ENCODE results near the gene RPL14. TPM values are rescaled to one million over a fixed set of nuclear protein-coding genes. Genes with fewer than 3 reads are reported as not detected.

RPL14 gene
- total RNA-seq, 1 donor from 2014 or later: 2,433 TPM

DNA sequence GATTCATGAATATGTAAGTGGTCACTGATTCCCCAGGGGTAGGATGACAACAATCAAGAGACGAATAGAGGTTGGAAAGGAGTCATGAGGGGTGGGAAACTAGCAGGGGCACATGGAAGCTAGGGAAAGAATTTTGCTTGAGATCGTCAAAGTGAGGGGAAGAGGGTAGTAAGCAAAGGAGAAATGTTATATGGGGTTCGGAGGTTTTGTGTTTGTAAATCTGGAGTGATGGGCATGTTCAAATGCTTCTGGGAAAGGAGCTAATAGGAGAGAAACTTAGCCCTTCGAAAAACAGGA lies 7.9 kb downstream of the RPL14 start:
- Mint-ChIP-seq H3K9me3 (no peaks in the 10 kb centered on the region), H3K36me3 (ENCODE audit: low read depth) (peaks cover 73% of the 10 kb centered on the region), H3K27ac (peak overlapping the region; percentile 4), H3K4me3 (ENCODE audit: low read depth) (no peak overlapping the region), H3K27me3 (ENCODE audit: low read depth) (no peaks in the 10 kb centered on the region), H3K4me1 (ENCODE audit: low read depth) (peaks cover 31% of the 10 kb centered on the region)
- no peak for DNase-seq (ENCODE audit: low spot score)
- intact Hi-C loops (cut with micrococcal nuclease): no loop called here

DNA sequence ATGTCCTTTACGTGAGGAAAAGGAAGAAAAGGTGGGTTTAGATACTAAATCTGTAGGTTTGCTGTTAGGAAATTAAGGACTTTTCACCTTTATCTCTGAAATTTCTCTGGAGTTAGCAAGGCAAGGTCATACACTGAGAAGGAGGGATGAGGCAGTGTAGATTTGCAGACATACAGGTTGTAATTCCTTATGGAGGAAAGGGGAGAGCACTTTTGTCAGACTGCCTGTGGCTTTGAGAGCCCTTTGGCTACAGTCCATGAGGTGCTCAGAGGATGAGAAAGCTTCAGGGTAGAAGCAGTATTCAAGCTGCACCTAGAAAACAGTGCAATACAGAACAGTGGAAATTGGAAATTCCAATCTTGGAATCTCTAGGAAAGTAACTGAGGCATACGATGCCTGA lies 8.3 kb downstream of the RPL14 start:
- Mint-ChIP-seq H3K9me3 (no peaks in the 10 kb centered on the region), H3K4me3 (ENCODE audit: low read depth) (no peak overlapping the region), H3K4me1 (ENCODE audit: low read depth) (peaks cover 28% of the 10 kb centered on the region), H3K27ac (peak overlapping the region; percentile 4), H3K36me3 (ENCODE audit: low read depth) (peaks cover 69% of the 10 kb centered on the region), H3K27me3 (ENCODE audit: low read depth) (no peaks in the 10 kb centered on the region)
- intact Hi-C loops (cut with micrococcal nuclease): no loop called here
- no peak for DNase-seq (ENCODE audit: low spot score)

DNA sequence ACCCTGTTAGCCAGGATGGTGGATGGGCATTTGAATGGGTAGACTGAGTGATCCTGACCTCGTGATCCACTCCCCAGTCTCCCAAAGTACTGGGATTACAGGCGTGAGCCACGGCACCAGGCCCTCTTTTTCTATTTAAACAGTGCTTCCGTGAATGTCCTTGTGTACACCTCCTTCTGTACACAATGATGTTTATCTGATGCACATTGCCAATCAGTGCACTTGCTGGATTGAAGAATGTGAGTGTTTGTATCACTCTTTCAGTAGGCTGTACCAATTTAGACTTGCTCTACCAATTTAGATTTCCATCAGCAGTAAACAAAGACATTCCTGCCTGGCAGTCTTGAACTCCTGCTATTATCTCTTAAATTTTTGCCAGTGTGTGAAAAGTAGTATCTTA lies 10.9 kb downstream of the RPL14 start:
- H3K9me3 Mint-ChIP-seq: no peaks in the 10 kb centered on the region
- no peaks in the 10 kb centered on the region for H3K27me3 Mint-ChIP-seq (ENCODE audit: low read depth)
- intact Hi-C loops (cut with micrococcal nuclease): no loop called here
- no peak overlapping the region for H3K4me3 Mint-ChIP-seq (ENCODE audit: low read depth)
- peaks cover 48% of the 10 kb centered on the region for H3K36me3 Mint-ChIP-seq (ENCODE audit: low read depth)
- H3K27ac Mint-ChIP-seq: no peak overlapping the region
- peaks cover 20% of the 10 kb centered on the region for H3K4me1 Mint-ChIP-seq (ENCODE audit: low read depth)
- no peak for DNase-seq (ENCODE audit: low spot score)

DNA sequence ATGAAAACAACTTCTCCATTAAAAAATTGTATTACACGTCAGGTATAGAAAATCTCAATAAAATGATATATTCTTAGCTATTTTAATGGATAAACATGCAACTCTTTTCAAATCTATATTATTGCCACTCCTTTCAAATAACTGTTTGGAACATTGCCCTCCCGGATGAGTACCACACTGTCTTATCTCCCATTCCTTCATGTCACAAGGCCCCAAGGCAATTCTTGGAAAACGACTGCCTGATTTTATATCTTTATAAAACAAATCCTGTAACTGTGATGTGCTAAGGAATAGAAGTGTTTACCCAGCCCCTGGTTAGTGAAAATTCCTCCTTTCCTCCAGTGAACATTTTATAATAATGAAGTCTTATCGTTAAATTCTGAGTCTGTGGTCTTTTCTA lies 13.6 kb downstream of the RPL14 start:
- peaks cover 3% of the 10 kb centered on the region for H3K27me3 Mint-ChIP-seq (ENCODE audit: low read depth)
- H3K27ac Mint-ChIP-seq: no peak overlapping the region
- no peak for DNase-seq (ENCODE audit: low spot score)
- no peak overlapping the region for H3K4me3 Mint-ChIP-seq (ENCODE audit: low read depth)
- H3K4me1 Mint-ChIP-seq (ENCODE audit: low read depth): no peaks in the 10 kb centered on the region
- H3K9me3 Mint-ChIP-seq: no peaks in the 10 kb centered on the region
- intact Hi-C loops (cut with micrococcal nuclease): no loop called here
- H3K36me3 Mint-ChIP-seq (ENCODE audit: low read depth): peaks cover 21% of the 10 kb centered on the region

DNA sequence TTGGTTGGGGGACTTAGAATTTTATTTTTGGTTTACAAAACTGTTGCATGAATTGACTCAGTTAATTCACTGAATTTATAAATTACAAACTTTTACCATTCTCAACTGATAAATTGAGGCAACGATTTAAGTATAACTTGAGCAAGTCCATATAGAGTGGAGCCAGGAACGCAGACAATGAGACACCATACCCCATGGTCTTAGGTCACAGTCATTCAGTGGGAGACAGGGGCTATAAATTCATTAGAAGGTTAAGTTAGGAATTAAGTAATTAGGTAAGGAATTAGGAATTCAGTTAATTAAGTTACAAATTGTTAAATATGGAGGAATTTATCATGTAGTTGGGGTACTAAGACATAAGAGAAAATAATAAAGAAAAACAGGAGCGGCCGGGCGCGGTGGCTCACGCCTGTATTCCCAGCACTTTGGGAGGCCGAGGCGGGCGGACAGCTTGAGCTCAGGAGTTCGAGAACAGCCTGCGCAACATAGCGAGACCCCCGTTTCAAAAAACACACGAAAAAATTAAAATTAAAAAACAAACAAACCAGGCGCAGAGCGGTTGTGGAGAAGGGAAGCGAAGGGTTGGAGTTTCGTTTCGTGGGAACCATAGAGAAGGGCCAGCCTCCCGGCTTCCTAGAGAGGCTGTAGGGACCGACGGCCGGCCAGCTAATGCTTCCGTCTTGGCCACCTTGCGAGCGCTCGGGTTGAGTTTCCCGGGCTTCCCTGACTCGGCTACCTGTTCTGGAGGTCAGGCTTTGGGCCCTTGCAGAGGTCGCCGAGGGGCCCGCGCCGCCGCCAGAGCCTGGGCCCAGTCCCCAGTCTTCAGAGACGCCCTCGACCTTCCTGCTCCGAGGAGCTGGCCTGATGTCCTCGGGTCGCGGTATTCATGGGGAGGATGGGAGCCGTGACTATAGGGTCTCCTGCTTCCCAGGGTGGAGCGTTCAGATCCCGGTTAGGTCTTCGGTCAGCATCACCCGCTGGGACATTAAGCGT lies 19.6 kb downstream of the RPL14 start, which contains the start of gene ZNF619:
Gene ZNF619, plus strand, starts transcription at position 645 of the 993 bp plus-strand sequence. CDS start 858 bp downstream, outside the sequence.
- peak; percentile 49 for DNase-seq (ENCODE audit: low spot score)
- H3K27me3 Mint-ChIP-seq (ENCODE audit: low read depth): peaks cover 3% of the 10 kb centered on the region
- no peaks in the 10 kb centered on the region for H3K9me3 Mint-ChIP-seq
- peak within 1 kb of the TSS; percentile 81 for H3K27ac Mint-ChIP-seq
- peaks cover 13% of the 10 kb centered on the region for H3K4me1 Mint-ChIP-seq (ENCODE audit: low read depth)
- H3K36me3 Mint-ChIP-seq (ENCODE audit: low read depth): peaks cover 22% of the 10 kb centered on the region
- peak within 1 kb of the TSS; percentile 83 for H3K4me3 Mint-ChIP-seq (ENCODE audit: low read depth)
- intact Hi-C loops (cut with micrococcal nuclease): loop anchor here (1.0 kb wide), 2 partner anchors 23 to 48 kb away; partner anchors contain the start of gene ZNF621

DNA sequence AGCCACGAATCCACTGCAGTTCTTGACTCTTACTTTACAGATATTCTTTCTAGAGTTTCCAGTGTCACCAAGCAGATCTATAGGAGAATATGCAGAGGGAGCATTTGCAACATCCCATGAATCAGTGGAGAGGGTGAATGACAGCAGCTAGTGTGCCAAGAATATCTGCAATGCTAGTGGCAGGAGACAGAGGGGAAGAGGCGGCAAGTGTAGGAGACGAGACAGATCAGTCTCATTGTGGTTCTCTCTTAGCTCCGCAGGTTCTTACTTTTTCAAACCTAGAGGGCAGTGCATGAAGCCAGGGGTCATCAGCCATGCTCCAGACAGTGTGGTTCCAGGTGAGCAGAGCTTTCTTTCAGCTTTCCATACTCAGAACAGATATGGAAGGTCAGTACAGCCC lies 20.5 kb downstream of the RPL14 start:
- Mint-ChIP-seq H3K4me1 (ENCODE audit: low read depth) (peaks cover 17% of the 10 kb centered on the region), H3K36me3 (ENCODE audit: low read depth) (peaks cover 29% of the 10 kb centered on the region), H3K9me3 (no peaks in the 10 kb centered on the region), H3K27me3 (ENCODE audit: low read depth) (peaks cover 3% of the 10 kb centered on the region), H3K4me3 (ENCODE audit: low read depth) (peak overlapping the region; percentile 83), H3K27ac (peak overlapping the region; percentile 81)
- no peak for DNase-seq (ENCODE audit: low spot score)
- intact Hi-C loops (cut with micrococcal nuclease): loop anchor here (1.0 kb wide), 2 partner anchors 24 to 47 kb away; partner anchors contain the start of gene ZNF621

DNA sequence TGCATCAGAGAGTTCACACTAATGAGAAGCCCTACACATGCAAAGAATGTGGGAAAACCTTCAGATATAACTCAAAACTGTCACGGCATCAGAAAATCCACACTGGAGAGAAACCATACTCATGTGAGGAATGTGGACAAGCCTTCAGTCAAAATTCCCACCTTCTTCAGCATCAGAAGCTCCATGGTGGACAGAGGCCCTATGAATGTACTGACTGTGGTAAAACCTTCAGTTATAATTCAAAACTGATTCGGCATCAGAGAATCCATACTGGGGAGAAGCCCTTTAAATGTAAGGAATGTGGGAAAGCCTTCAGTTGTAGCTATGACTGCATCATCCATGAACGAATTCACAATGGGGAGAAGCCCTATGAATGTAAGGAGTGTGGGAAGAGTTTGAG lies 30.0 kb downstream of the RPL14 start:
- H3K4me1 Mint-ChIP-seq (ENCODE audit: low read depth): peaks cover 5% of the 10 kb centered on the region
- H3K36me3 Mint-ChIP-seq (ENCODE audit: low read depth): peaks cover 70% of the 10 kb centered on the region
- no peak for DNase-seq (ENCODE audit: low spot score)
- H3K27ac Mint-ChIP-seq: no peak overlapping the region
- intact Hi-C loops (cut with micrococcal nuclease): no loop called here
- peaks cover 29% of the 10 kb centered on the region for H3K9me3 Mint-ChIP-seq
- H3K27me3 Mint-ChIP-seq (ENCODE audit: low read depth): no peaks in the 10 kb centered on the region
- H3K4me3 Mint-ChIP-seq (ENCODE audit: low read depth): no peak overlapping the region

DNA sequence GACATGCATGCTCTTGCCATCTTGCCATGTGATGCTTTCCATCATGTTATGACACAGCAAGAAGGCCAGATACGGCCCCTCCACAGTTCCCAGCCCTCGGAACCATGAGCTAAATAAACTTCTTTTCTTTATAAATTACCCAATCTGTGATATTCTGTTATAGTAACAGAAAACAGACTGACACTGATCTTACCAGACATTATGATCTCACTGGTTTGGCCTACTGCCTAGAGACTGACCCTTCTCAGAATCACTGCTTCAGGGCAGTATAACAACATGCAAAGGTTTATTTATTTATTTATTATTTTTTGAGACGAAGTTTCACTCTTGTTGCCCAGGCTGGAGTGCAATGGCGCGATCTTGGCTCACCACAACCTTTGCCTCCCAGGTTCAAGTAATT lies 33.8 kb downstream of the RPL14 start:
- H3K4me1 Mint-ChIP-seq (ENCODE audit: low read depth): peaks cover 2% of the 10 kb centered on the region
- H3K27ac Mint-ChIP-seq: no peak overlapping the region
- no peak for DNase-seq (ENCODE audit: low spot score)
- H3K36me3 Mint-ChIP-seq (ENCODE audit: low read depth): peaks cover 43% of the 10 kb centered on the region
- H3K9me3 Mint-ChIP-seq: peaks cover 29% of the 10 kb centered on the region
- no peak overlapping the region for H3K4me3 Mint-ChIP-seq (ENCODE audit: low read depth)
- H3K27me3 Mint-ChIP-seq (ENCODE audit: low read depth): no peaks in the 10 kb centered on the region
- intact Hi-C loops (cut with micrococcal nuclease): no loop called here

DNA sequence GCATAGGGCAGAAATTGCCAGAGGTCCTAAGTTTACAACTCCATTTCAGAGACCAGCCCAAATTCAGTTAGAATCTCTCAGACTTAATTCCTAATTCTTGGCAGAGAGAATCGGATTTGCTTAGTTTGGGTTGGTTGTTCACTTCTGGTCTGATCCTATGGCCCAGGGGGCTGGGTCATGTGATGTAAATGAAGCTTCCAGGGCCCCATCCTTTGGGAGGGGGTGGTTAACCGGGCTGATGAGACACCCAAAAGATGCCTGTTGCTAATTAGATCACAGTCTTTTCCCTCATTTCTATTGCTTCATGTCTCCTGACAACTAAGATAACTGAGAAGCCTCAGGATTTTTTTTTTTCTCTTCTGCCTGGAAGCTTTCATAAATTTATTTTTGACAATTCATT lies 37.6 kb downstream of the RPL14 start:
- H3K9me3 Mint-ChIP-seq: peaks cover 4% of the 10 kb centered on the region
- H3K36me3 Mint-ChIP-seq (ENCODE audit: low read depth): peaks cover 9% of the 10 kb centered on the region
- H3K4me3 Mint-ChIP-seq (ENCODE audit: low read depth): no peak overlapping the region
- no peak overlapping the region for H3K27ac Mint-ChIP-seq
- DNase-seq (ENCODE audit: low spot score): no peak
- intact Hi-C loops (cut with micrococcal nuclease): no loop called here
- no peaks in the 10 kb centered on the region for H3K27me3 Mint-ChIP-seq (ENCODE audit: low read depth)
- no peaks in the 10 kb centered on the region for H3K4me1 Mint-ChIP-seq (ENCODE audit: low read depth)

DNA sequence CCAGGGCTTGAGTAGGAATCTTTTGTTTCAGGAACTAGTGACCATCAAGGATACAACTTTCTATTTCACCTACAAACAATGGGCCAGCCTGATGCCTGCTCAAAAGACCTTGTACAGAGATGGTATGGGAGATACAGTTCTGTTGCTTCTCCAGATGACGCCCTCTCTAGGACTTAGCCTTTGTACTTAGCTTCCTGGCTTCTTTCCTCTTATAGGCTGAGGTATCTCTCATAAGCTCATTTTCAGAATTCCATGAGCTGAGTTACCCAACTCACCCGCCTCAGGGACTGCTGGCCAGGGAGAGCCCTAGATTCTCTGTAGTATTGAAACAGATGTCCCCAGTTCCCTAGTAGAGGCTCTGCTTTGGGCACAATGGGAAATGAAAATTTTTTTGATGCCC lies 40.1 kb downstream of the RPL14 start:
- DNase-seq (ENCODE audit: low spot score): no peak
- H3K9me3 Mint-ChIP-seq: no peaks in the 10 kb centered on the region
- no peak overlapping the region for H3K4me3 Mint-ChIP-seq (ENCODE audit: low read depth)
- no peaks in the 10 kb centered on the region for H3K4me1 Mint-ChIP-seq (ENCODE audit: low read depth)
- H3K27ac Mint-ChIP-seq: no peak overlapping the region
- H3K27me3 Mint-ChIP-seq (ENCODE audit: low read depth): no peaks in the 10 kb centered on the region
- no peaks in the 10 kb centered on the region for H3K36me3 Mint-ChIP-seq (ENCODE audit: low read depth)
- intact Hi-C loops (cut with micrococcal nuclease): no loop called here

DNA sequence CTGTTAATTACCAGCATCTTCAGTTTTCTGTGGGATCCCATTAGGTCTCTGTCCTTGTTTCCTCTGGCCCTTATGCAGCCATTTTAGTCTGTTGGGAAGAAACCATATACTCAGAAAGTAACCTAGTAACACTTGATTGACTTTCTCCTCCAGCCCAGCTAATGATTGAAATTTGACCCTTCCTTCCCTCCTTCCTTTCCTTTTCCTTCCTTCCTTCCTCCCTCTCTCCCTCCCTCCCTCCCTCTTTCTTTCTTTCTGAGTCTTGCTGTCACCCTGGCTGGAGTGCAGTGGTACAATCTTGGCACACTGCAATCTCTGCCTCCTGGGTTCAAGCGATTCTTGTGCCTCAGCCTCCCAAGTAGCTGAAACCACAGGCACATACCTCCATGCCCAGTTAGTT lies 42.8 kb downstream of the RPL14 start:
- intact Hi-C loops (cut with micrococcal nuclease): no loop called here
- Mint-ChIP-seq H3K9me3 (no peaks in the 10 kb centered on the region), H3K4me3 (ENCODE audit: low read depth) (no peak overlapping the region), H3K27me3 (ENCODE audit: low read depth) (no peaks in the 10 kb centered on the region), H3K36me3 (ENCODE audit: low read depth) (no peaks in the 10 kb centered on the region), H3K27ac (no peak overlapping the region), H3K4me1 (ENCODE audit: low read depth) (peaks cover 8% of the 10 kb centered on the region)
- DNase-seq (ENCODE audit: low spot score): no peak

DNA sequence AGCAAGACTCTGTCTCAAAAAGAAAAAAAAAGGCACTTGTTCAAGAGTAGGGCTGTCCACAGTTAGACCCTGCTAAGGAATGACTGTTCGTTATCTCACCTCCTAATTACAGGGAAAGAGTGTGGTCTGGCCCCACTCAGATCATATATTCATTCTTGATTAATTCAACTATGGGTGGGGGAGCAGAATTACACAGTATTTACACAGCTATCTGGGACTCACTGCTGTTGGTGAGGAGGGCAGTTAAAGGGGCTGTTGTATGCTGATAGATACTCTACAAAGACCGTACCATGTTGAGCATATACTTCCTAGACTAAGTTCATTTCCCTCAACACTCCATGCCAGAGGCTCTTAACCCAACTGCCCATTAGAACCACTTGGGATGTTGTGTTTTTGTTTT lies 44.9 kb downstream of the RPL14 start:
- H3K9me3 Mint-ChIP-seq: no peaks in the 10 kb centered on the region
- no peak overlapping the region for H3K27ac Mint-ChIP-seq
- intact Hi-C loops (cut with micrococcal nuclease): no loop called here

DNA sequence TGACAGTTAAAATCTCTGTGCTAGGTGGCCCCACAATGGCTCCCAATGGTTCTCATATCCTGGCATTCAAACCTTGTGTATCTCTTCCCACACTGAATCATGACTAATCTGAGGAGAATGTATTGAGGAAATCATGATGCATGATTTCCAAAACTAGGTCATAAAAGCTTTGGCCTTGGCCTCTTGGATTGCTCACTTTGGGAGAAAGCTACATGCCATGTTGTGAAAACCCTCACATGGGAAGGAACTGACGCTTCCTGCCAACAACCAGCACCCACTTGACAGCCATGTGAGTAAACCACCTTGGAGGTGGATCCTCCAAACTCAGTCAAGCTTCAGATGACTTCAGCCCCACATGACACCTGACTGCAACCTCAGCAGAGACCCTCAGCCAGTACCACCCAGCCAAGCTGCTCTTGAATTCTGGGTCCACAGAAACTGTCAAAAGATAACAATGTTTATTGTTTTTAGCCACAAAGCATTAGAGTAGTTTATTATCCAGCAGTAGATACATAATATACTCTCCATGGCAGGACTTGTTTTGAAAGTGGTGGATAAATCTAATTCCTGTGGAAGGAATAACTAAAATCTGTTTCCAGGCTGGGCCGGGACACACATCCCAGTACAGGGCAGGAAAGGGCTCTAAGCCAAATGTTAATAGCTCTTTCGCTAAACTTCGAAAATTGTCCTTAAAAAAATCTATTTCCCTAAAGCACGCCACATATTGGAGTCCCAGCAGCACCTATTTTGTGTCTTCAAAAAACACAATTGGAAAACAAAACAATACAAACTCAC lies 47.7 kb downstream of the RPL14 start:
- no peak for DNase-seq (ENCODE audit: low spot score)
- no peaks in the 10 kb centered on the region for H3K27me3 Mint-ChIP-seq (ENCODE audit: low read depth)
- H3K36me3 Mint-ChIP-seq (ENCODE audit: low read depth): peaks cover 16% of the 10 kb centered on the region
- H3K4me3 Mint-ChIP-seq (ENCODE audit: low read depth): peak overlapping the region; percentile 87
- intact Hi-C loops (cut with micrococcal nuclease): no loop called here
- no peak overlapping the region for H3K27ac Mint-ChIP-seq
- H3K9me3 Mint-ChIP-seq: no peaks in the 10 kb centered on the region
- peaks cover 24% of the 10 kb centered on the region for H3K4me1 Mint-ChIP-seq (ENCODE audit: low read depth)

More for the DNA sequence above, 44.9 kb downstream of the RPL14 start:
- H3K27me3 Mint-ChIP-seq (ENCODE audit: low read depth): no peaks in the 10 kb centered on the region
- DNase-seq (ENCODE audit: low spot score): no peak
- peaks cover 23% of the 10 kb centered on the region for H3K4me1 Mint-ChIP-seq (ENCODE audit: low read depth)
- H3K36me3 Mint-ChIP-seq (ENCODE audit: low read depth): peaks cover 5% of the 10 kb centered on the region
- no peak overlapping the region for H3K4me3 Mint-ChIP-seq (ENCODE audit: low read depth)
